ENCODE data around the gene TLR5.

TLR5 gene

DNA sequence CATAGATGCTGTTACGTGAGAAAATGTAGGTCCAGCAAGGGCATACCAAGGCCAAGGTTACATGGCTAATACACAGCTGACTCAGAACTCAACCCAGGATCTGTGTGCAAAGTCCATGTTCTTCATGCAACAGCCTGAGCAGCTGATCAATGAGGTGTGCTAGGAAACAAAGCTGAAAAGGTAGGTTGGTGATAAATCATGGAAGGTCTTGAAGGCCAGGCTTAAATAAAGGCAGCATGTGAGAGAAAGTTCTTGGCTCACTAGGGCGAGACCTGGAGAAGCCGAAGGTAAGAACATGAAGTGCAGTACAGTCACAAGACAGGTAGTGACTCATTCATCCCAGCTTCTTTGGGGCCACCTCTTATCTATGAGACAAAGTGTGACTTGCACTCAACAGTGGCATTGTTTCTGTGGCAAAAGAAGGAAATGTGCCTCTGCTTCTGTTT is 33.4 kb downstream of the TLR5 start:
- H3K27ac ChIP-seq (ENCODE audit: low read length), result no peak overlapping the region
- H3K4me3 ChIP-seq (ENCODE audit: low read length in 2 of 2), result no peak overlapping the region
- H3K27me3 ChIP-seq (ENCODE audit: control insufficient read depth in 1 of 2, insufficient read depth in 2 of 2, low read length in 2 of 2), result no peaks in the 10 kb centered on the region
- no peaks in the 10 kb centered on the region for H3K9me3 ChIP-seq (ENCODE audit: control insufficient read depth in 2 of 2, low read length in 2 of 2)
- H3K9ac ChIP-seq (ENCODE audit: low read length in 2 of 2), result no peak overlapping the region
- H3K4me1 ChIP-seq (ENCODE audit: control insufficient read depth, insufficient read depth, low read length), result peaks cover 8% of the 10 kb centered on the region
- no peaks in the 10 kb centered on the region for H3K36me3 ChIP-seq (ENCODE audit: control insufficient read depth in 2 of 2, insufficient read depth in 2 of 2, low read length in 2 of 2)

DNA sequence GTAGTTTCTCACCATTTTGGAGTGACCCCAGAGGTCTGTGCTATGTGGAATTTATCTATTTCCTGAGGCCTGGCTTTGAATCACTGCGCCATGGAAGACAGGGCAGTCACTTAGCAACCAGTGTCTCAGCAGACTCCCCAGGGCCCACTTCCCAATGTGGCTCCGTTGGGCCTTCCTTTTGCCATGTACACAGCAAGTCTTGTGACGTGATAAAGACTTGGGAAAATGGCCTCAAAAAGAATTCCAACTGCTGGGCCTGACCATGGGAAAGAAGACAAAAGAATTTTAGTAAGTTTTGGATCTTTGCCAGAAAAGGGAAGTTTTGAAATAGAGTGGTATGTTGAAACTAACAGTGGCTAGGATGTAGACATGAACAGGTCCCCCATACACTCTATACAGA is 36.2 kb downstream of the TLR5 start:
- H3K9me3 ChIP-seq (ENCODE audit: control insufficient read depth in 2 of 2, low read length in 2 of 2), result no peaks in the 10 kb centered on the region
- H3K27ac ChIP-seq (ENCODE audit: low read length), result no peak overlapping the region
- H3K4me3 ChIP-seq (ENCODE audit: low read length in 2 of 2), result no peak overlapping the region
- H3K4me1 ChIP-seq (ENCODE audit: control insufficient read depth, insufficient read depth, low read length), result no peaks in the 10 kb centered on the region
- no peak overlapping the region for H3K9ac ChIP-seq (ENCODE audit: low read length in 2 of 2)
- H3K36me3 ChIP-seq (ENCODE audit: control insufficient read depth in 2 of 2, insufficient read depth in 2 of 2, low read length in 2 of 2), result no peaks in the 10 kb centered on the region
- H3K27me3 ChIP-seq (ENCODE audit: control insufficient read depth in 1 of 2, insufficient read depth in 2 of 2, low read length in 2 of 2), result no peaks in the 10 kb centered on the region

DNA sequence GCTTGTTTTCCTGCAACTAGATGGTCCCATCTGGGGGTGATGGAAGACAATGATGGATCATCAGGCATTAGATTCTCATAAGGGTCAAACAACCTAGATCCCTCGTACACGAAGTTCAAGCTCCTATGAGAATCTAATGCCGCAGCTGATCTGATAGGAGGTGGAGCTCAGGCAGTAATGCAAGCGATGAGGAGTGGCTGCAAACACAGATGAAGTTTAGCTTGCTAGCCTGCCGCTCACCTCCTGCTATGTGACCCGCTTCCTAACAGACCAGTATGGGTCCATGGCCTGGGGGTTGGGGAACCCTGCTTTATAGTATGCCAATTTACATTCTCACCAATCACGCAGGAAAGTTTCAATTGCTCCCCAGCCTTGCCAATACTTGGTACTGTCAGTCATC is 37.5 kb downstream of the TLR5 start:
- Histone ChIP-seq H3K27me3 (ENCODE audit: control insufficient read depth in 1 of 2, insufficient read depth in 2 of 2, low read length in 2 of 2) (no peaks in the 10 kb centered on the region), H3K27ac (ENCODE audit: low read length) (no peak overlapping the region), H3K4me1 (ENCODE audit: control insufficient read depth, insufficient read depth, low read length) (no peaks in the 10 kb centered on the region), H3K9me3 (ENCODE audit: control insufficient read depth in 2 of 2, low read length in 2 of 2) (no peaks in the 10 kb centered on the region), H3K4me3 (ENCODE audit: low read length in 2 of 2) (no peak overlapping the region), H3K36me3 (ENCODE audit: control insufficient read depth in 2 of 2, insufficient read depth in 2 of 2, low read length in 2 of 2) (no peaks in the 10 kb centered on the region), H3K9ac (ENCODE audit: low read length in 2 of 2) (no peak overlapping the region)

DNA sequence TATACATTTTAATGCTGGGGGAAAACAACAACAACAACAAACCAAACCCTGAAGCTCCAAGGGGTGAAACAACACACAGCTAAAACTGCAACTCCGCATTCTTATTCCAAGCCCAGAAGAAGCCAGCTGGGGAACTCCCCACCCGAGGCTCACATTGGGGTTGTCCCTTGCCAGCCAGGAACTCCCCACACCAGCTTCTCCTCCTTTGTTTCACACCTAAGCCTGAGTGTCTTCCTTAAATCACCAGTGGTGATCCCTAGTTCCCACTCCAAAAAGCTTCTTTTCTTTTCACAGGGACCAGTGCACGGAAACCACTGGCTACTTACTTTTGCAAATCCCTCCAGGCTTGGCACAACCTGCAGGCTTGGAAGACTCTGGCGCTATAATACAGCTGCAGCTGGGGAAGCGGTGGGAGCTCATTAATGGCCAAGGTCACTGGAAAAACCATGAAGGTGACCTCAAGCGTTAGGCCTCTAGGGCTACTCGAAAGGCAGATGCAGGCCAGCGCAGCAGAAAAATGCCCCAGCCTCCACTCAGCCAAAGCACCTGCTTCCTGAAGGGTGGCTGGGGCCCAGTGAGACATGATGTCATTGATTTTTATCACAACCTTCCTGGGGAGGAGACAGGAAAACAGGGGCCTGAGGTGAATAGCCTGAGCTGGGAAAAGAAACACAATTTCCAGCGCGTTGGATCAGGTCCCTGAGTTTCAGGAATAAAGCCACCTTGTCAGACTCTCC is 40.1 kb downstream of the TLR5 start:
- Histone ChIP-seq H3K27ac (ENCODE audit: low read length) (no peak overlapping the region), H3K4me3 (ENCODE audit: low read length in 2 of 2) (no peak overlapping the region), H3K9me3 (ENCODE audit: control insufficient read depth in 2 of 2, low read length in 2 of 2) (no peaks in the 10 kb centered on the region), H3K9ac (ENCODE audit: low read length in 2 of 2) (no peak overlapping the region), H3K36me3 (ENCODE audit: control insufficient read depth in 2 of 2, insufficient read depth in 2 of 2, low read length in 2 of 2) (no peaks in the 10 kb centered on the region), H3K27me3 (ENCODE audit: control insufficient read depth in 1 of 2, insufficient read depth in 2 of 2, low read length in 2 of 2) (no peaks in the 10 kb centered on the region), H3K4me1 (ENCODE audit: control insufficient read depth, insufficient read depth, low read length) (no peaks in the 10 kb centered on the region)

DNA sequence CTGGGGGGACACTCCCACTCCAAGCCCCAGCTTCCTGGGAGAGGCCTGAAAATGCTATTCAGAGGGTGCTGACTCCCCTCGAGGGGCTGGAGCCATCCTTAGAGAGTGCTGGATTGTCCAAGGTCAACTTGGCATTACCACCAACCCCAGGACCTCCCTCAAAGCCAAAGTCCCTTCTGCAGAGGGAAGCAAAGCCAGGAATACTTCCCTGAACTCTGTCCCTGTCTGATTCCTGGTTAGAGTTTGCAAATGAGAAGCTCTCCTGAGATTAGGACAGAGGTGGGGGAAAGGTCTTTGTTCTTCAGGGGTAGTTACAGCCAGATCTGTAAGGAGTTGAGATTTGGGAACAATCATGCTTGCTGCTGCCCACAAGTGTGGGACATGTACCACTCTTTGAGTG is 45.3 kb downstream of the TLR5 start:
- H3K27me3 ChIP-seq (ENCODE audit: control insufficient read depth in 1 of 2, insufficient read depth in 2 of 2, low read length in 2 of 2), result no peaks in the 10 kb centered on the region
- no peak overlapping the region for H3K27ac ChIP-seq (ENCODE audit: low read length)
- H3K4me3 ChIP-seq (ENCODE audit: low read length in 2 of 2), result no peak overlapping the region
- no peaks in the 10 kb centered on the region for H3K36me3 ChIP-seq (ENCODE audit: control insufficient read depth in 2 of 2, insufficient read depth in 2 of 2, low read length in 2 of 2)
- no peaks in the 10 kb centered on the region for H3K4me1 ChIP-seq (ENCODE audit: control insufficient read depth, insufficient read depth, low read length)
- H3K9me3 ChIP-seq (ENCODE audit: control insufficient read depth in 2 of 2, low read length in 2 of 2), result no peaks in the 10 kb centered on the region
- no peak overlapping the region for H3K9ac ChIP-seq (ENCODE audit: low read length in 2 of 2)

DNA sequence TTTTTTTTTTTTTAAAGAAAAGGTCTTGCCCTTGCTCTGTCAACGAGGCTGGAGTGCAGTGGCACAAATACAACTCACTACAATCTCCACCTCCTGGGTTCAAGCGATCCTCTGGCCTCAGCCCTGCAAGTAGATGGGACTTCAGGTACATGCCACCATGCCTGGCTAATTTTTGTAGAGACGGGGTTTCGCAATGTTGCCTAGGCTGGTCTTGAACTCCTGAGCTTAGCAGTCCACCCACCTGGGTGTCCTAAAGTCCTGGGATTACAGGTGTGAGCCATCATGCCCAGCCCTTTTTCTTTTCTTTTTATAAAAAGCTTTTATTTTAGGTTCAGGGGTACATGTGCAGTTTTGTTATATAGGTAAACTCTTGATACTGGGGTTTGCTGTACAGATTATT is 47.2 kb downstream of the TLR5 start:
- Histone ChIP-seq H3K4me1 (ENCODE audit: control insufficient read depth, insufficient read depth, low read length) (no peaks in the 10 kb centered on the region), H3K27ac (ENCODE audit: low read length) (no peak overlapping the region), H3K9ac (ENCODE audit: low read length in 2 of 2) (no peak overlapping the region), H3K27me3 (ENCODE audit: control insufficient read depth in 1 of 2, insufficient read depth in 2 of 2, low read length in 2 of 2) (no peaks in the 10 kb centered on the region), H3K4me3 (ENCODE audit: low read length in 2 of 2) (no peak overlapping the region), H3K9me3 (ENCODE audit: control insufficient read depth in 2 of 2, low read length in 2 of 2) (no peaks in the 10 kb centered on the region), H3K36me3 (ENCODE audit: control insufficient read depth in 2 of 2, insufficient read depth in 2 of 2, low read length in 2 of 2) (no peaks in the 10 kb centered on the region)

DNA sequence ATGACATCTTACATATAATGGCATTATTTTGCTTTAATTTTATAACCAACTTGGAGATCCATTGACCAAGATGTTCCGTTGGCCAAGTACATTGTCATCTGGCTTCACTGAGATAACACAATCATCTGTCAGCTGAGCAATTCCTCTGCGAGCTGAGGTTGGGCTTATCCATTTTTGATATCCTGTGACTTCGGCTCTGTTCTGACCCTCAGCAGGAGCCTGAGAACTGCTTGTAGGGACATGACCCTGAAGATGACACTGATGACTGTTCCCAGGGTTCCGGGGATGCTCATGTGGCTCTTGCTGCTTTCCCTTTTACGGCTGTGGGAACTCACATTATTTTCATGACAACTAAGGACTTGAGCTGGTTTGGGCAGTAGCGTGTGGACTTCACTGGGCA is 51.2 kb downstream of the TLR5 start:
- H3K4me1 ChIP-seq (ENCODE audit: control insufficient read depth, insufficient read depth, low read length), result peaks cover 29% of the 10 kb centered on the region
- no peaks in the 10 kb centered on the region for H3K36me3 ChIP-seq (ENCODE audit: control insufficient read depth in 2 of 2, insufficient read depth in 2 of 2, low read length in 2 of 2)
- H3K4me3 ChIP-seq (ENCODE audit: low read length in 2 of 2), result no peak overlapping the region
- H3K27ac ChIP-seq (ENCODE audit: low read length), result no peak overlapping the region
- H3K27me3 ChIP-seq (ENCODE audit: control insufficient read depth in 1 of 2, insufficient read depth in 2 of 2, low read length in 2 of 2), result no peaks in the 10 kb centered on the region
- H3K9ac ChIP-seq (ENCODE audit: low read length in 2 of 2), result no peak overlapping the region
- no peaks in the 10 kb centered on the region for H3K9me3 ChIP-seq (ENCODE audit: control insufficient read depth in 2 of 2, low read length in 2 of 2)

DNA sequence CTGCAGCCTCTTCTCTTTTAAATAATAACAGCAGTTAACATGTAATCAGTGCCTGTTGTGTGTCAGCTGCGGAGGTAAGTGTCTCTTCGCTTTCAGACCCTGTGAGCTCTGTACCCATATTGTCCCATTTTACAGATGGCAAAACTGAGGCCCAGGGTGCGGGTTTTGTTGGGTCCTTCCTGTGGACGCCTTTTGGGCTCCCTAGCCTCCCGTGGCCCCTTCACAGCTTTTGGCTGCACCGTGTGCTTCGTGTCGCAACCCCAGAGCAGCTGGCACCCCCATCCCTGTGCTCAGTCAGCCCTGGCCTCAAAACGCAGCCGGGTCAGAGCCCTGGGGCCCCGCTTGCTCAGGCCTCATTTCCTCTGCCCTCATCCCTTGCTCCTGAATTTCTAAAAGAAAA is 53.8 kb downstream of the TLR5 start:
- Histone ChIP-seq H3K9me3 (ENCODE audit: control insufficient read depth in 2 of 2, low read length in 2 of 2) (no peaks in the 10 kb centered on the region), H3K36me3 (ENCODE audit: control insufficient read depth in 2 of 2, insufficient read depth in 2 of 2, low read length in 2 of 2) (no peaks in the 10 kb centered on the region), H3K27ac (ENCODE audit: low read length) (peak overlapping the region; percentile 82), H3K4me3 (ENCODE audit: low read length in 2 of 2) (no peak overlapping the region), H3K9ac (ENCODE audit: low read length in 2 of 2) (no peak overlapping the region), H3K27me3 (ENCODE audit: control insufficient read depth in 1 of 2, insufficient read depth in 2 of 2, low read length in 2 of 2) (no peaks in the 10 kb centered on the region), H3K4me1 (ENCODE audit: control insufficient read depth, insufficient read depth, low read length) (peaks cover 51% of the 10 kb centered on the region)

DNA sequence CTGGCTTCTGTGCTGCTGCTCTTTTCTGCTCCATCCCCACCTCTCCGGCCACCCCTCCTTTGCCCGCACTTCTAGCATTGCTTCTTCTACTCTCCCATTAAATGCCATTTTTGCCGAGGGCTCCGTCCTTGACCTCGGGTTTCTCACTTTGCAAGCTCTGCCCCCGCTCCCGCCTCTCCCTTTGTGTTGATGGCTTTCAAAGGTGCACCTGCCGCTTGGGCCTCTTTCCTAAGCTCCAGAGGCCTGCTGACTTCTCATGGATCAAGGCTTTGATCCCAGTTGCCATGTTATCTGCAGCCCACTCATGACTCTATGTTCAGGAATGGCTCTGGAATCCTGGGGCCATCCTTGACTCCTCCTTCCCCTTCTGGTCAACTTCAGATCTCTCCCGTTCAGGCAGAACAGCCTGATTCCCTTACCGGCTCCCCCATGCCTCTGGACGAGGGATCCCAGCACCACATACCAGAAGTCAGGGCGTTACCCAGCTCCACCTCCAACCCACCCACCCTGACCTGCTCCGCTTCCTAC is 54.3 kb downstream of the TLR5 start:
- Histone ChIP-seq H3K27ac (ENCODE audit: low read length) (peak overlapping the region; percentile 82), H3K27me3 (ENCODE audit: control insufficient read depth in 1 of 2, insufficient read depth in 2 of 2, low read length in 2 of 2) (no peaks in the 10 kb centered on the region), H3K9ac (ENCODE audit: low read length in 2 of 2) (no peak overlapping the region), H3K4me1 (ENCODE audit: control insufficient read depth, insufficient read depth, low read length) (peaks cover 56% of the 10 kb centered on the region), H3K9me3 (ENCODE audit: control insufficient read depth in 2 of 2, low read length in 2 of 2) (no peaks in the 10 kb centered on the region), H3K36me3 (ENCODE audit: control insufficient read depth in 2 of 2, insufficient read depth in 2 of 2, low read length in 2 of 2) (no peaks in the 10 kb centered on the region), H3K4me3 (ENCODE audit: low read length in 2 of 2) (no peak overlapping the region)

DNA sequence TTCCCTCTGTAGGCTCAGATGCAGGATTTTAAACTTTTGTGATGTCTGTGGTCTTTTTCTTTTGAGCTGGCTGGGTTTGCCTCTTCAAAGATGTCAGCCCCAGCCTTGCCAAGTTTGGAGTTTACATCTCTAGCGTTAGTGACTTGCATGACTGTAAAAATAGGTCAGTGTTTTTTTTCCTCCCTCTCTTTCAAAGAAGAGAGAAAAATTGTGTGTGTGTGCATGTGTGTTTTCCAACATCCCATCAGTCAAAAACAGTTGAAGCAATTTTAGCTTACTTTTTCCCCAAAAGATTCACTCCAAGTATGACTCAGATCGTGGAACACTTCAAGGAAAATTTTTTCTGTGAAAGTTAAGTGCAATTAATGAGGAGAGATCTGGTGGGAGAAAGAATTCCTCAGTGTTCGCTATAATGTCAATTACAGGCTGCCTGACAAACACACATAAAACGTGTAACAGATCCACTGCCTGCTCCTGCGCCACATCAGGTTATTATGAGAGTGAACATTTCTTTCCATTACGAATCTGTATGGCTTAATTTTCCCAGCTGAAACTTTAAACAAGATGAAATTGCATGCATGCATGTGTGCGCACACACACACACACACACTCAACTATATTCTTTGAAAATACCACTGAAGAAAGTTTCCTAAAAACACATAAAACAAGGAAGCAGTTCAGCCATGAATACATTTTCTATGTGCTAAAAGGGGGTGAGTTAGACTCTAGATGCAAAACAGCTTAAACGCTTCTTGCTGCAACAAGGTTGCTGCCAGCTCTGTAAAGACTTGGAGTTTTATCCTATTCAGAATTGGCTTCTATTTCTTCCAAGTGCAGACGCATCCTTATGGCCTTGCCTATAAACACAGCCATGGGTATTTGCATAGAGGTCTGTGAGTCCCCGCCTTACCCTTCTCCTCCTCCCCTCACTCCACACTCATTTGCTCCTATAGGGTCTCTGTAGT is 55.5 kb downstream of the TLR5 start:
- H3K4me1 ChIP-seq (ENCODE audit: control insufficient read depth, insufficient read depth, low read length), result peaks cover 61% of the 10 kb centered on the region
- no peaks in the 10 kb centered on the region for H3K36me3 ChIP-seq (ENCODE audit: control insufficient read depth in 2 of 2, insufficient read depth in 2 of 2, low read length in 2 of 2)
- H3K9me3 ChIP-seq (ENCODE audit: control insufficient read depth in 2 of 2, low read length in 2 of 2), result no peaks in the 10 kb centered on the region
- no peaks in the 10 kb centered on the region for H3K27me3 ChIP-seq (ENCODE audit: control insufficient read depth in 1 of 2, insufficient read depth in 2 of 2, low read length in 2 of 2)
- H3K9ac ChIP-seq (ENCODE audit: low read length in 2 of 2), result peak overlapping the region; percentile 14 to 36
- H3K4me3 ChIP-seq (ENCODE audit: low read length in 2 of 2), result peak overlapping the region; percentile 17 to 58
- H3K27ac ChIP-seq (ENCODE audit: low read length), result peak overlapping the region; percentile 82
